ENCODE measurements around the gene TESMIN.

The TESMIN gene, protein sequence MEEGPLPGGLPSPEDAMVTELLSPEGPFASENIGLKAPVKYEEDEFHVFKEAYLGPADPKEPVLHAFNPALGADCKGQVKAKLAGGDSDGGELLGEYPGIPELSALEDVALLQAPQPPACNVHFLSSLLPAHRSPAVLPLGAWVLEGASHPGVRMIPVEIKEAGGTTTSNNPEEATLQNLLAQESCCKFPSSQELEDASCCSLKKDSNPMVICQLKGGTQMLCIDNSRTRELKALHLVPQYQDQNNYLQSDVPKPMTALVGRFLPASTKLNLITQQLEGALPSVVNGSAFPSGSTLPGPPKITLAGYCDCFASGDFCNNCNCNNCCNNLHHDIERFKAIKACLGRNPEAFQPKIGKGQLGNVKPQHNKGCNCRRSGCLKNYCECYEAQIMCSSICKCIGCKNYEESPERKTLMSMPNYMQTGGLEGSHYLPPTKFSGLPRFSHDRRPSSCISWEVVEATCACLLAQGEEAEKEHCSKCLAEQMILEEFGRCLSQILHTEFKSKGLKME

DNA sequence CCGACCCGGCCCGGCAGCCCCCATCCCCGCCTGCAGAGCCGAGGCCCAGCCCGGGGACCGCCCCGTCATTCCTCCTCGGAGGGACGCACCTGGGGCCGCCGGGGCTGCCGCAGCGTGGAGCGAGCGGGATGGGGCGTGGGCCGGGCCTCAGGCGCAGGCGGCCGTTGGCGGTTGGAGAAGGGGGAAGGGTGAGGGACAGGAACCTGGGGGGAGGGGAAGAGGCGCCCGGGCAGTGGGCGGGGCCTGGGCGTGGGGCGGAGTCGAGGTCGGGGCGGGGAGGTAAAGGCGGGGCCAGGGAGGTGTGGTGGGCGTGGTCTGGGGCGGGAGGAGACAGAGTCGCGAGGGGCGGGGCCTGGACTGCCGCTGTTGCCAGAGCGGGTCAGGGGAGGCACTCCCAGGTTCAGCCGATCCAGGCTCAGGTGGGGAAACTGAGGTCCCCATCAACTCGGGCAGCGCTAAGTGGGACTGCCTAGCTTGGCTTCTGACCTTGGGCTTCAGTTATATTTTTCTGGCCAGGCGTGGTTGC, at the start of gene TESMIN:
Gene TESMIN, minus strand, starts transcription at position 190 of the 526 bp plus-strand sequence. CDS start 860 bp downstream, outside the sequence.
- H3K4me3 Mint-ChIP-seq, result peak within 1 kb of the TSS; percentile 78
- H3K27me3 Mint-ChIP-seq (ENCODE audit: low read depth), result no peaks in the 10 kb centered on the region
- no peaks in the 10 kb centered on the region for H3K9me3 Mint-ChIP-seq
- peaks cover 13% of the 10 kb centered on the region for H3K36me3 Mint-ChIP-seq (ENCODE audit: low read depth)
- DNase-seq (ENCODE audit: low spot score), result peak; percentile 82
- H3K27ac Mint-ChIP-seq, result peak within 1 kb of the TSS; percentile 65
- H3K4me1 Mint-ChIP-seq (ENCODE audit: low read depth), result peaks cover 3% of the 10 kb centered on the region

DNA sequence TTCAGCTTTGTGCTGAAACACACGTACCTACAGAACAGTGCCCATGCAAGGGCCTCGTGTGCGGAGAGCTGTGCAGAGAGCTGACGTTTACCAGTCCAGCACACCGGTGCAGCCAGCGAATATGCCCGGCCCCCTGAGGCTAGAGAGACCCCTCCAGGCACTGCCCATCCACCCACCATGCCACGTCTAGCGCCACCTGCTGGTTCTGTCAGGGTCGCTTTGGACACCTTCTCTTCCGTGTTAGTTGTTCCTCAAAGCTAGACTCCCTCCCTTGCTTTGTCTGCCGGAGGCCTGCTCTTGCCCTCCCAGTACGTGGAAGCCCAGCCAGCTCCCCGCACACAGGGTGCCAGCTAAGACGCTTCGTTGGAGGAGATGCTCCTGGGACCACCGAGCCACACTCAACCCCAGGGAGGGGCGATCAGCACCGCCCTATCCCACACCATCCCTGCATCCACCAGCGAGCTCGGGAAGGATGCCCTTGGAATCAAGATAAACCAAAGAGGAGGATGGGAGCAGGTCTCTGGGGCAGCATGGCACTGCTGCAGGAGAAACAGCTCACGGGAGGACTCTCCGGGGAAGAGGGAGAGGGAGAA, 47.0 kb upstream of the TESMIN start:
- no peaks in the 10 kb centered on the region for H3K9me3 Mint-ChIP-seq
- no peak overlapping the region for H3K27ac Mint-ChIP-seq
- H3K27me3 Mint-ChIP-seq (ENCODE audit: low read depth), result no peaks in the 10 kb centered on the region
- no peak for DNase-seq (ENCODE audit: low spot score)
- peaks cover 30% of the 10 kb centered on the region for H3K36me3 Mint-ChIP-seq (ENCODE audit: low read depth)
- H3K4me3 Mint-ChIP-seq, result no peak overlapping the region
- no peaks in the 10 kb centered on the region for H3K4me1 Mint-ChIP-seq (ENCODE audit: low read depth)

DNA sequence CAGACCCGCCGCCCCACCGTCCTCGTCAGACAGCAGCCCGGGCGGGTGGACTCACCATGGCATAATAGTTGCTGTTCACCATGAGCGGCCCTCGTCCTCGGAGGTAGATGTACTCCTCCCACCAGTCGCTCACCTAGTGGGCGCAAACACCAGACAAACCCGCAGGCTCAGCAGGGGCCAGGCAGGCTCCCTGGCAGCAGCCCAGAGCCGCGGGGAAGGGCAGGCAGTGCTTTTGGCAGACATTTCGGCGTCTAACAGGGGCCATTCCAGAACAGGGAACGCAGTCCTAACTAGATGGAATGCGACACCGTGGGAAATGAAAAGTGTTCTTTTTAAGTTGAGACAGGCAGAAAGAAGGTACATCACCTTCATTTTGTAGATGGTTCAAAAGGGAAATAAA, 45.5 kb upstream of the TESMIN start:
- Mint-ChIP-seq H3K27ac (no peak overlapping the region), H3K9me3 (no peaks in the 10 kb centered on the region), H3K4me1 (ENCODE audit: low read depth) (no peaks in the 10 kb centered on the region), H3K4me3 (no peak overlapping the region), H3K27me3 (ENCODE audit: low read depth) (no peaks in the 10 kb centered on the region), H3K36me3 (ENCODE audit: low read depth) (peaks cover 30% of the 10 kb centered on the region)
- DNase-seq (ENCODE audit: low spot score), result no peak

DNA sequence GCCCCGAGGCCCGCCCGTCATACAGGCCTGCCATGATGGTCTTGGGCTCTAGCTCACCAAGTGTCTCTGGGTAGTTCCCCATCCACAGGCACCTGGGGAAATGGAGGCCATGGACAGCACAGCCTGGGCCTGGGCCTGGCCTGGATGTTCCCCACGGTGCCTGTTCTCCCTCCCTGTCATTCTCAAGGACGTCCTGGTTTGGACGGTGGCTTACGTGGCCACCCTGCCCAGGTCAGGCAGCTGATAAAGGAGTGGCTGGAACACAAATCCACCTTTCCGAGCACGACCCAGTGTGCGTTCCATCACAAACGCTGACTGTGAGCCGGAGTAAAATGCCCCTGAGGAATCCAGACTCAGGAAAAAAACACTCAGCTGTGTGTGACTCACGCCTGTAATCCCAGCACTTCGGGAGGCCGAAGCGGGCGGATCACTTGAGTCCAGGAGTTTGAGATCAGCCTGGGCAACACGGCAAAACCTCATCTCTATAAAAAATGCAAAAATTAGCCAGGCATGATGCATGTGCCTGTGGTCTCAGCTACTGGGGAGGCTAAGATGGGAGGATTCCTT, 41.2 kb upstream of the TESMIN start:
- H3K27ac Mint-ChIP-seq, result no peak overlapping the region
- H3K4me3 Mint-ChIP-seq, result no peak overlapping the region
- DNase-seq (ENCODE audit: low spot score), result no peak
- H3K36me3 Mint-ChIP-seq (ENCODE audit: low read depth), result peaks cover 24% of the 10 kb centered on the region
- no peaks in the 10 kb centered on the region for H3K9me3 Mint-ChIP-seq
- H3K4me1 Mint-ChIP-seq (ENCODE audit: low read depth), result no peaks in the 10 kb centered on the region
- H3K27me3 Mint-ChIP-seq (ENCODE audit: low read depth), result no peaks in the 10 kb centered on the region

DNA sequence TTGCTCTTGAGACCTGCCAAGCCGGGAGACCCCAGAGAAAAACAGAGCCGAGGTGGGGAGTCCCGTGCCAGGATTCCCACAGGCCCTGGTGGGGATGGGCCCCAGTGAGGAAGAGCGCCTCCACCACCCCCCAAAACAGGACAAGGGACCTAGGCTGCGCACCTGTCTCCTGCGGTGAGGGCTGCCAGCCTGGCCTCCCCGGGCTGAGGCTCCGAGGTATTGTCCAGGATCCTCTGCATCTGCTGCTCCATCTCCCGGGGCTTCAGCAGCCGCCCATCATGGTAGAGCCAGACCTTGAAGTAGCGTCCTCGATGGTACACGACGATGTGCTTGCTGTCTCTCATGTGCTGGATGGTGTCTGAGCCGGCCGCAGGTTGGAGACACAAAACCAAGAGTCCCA, 33.3 kb upstream of the TESMIN start:
- H3K4me1 Mint-ChIP-seq (ENCODE audit: low read depth), result no peaks in the 10 kb centered on the region
- no peak for DNase-seq (ENCODE audit: low spot score)
- H3K27me3 Mint-ChIP-seq (ENCODE audit: low read depth), result no peaks in the 10 kb centered on the region
- no peak overlapping the region for H3K4me3 Mint-ChIP-seq
- H3K36me3 Mint-ChIP-seq (ENCODE audit: low read depth), result peaks cover 18% of the 10 kb centered on the region
- H3K9me3 Mint-ChIP-seq, result no peaks in the 10 kb centered on the region
- H3K27ac Mint-ChIP-seq, result no peak overlapping the region

DNA sequence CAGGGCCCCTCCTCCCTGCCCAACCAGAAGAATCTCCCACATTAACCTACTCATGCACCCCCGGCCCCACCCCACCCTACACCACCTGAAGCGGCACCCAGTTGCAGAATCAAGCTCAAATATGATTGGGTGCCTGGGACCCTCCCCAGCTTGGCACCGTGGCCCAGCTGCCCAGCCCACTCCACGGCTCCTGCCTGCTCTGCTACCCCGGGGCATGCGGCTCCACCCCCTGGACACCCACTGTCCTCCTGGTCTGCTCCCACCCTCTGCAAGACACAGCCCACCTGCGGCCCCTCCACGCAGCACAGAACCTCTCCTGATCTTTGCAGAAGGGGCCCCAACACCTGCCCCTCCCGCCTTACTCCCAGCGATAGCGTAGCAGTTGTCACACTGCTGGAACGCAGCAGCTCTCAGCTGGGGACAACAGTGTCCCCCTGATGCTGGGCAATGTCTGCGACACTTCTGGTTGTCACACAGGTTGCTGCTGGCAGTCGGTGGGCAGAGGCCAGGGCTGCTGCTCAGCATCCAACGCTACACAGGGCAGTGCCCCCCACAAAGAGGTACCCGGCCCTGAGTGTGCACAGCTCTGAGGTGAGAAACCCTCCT, 32.0 kb upstream of the TESMIN start:
- no peak overlapping the region for H3K4me3 Mint-ChIP-seq
- H3K9me3 Mint-ChIP-seq, result no peaks in the 10 kb centered on the region
- DNase-seq (ENCODE audit: low spot score), result no peak
- H3K27ac Mint-ChIP-seq, result no peak overlapping the region
- H3K27me3 Mint-ChIP-seq (ENCODE audit: low read depth), result no peaks in the 10 kb centered on the region
- no peaks in the 10 kb centered on the region for H3K4me1 Mint-ChIP-seq (ENCODE audit: low read depth)
- H3K36me3 Mint-ChIP-seq (ENCODE audit: low read depth), result peaks cover 23% of the 10 kb centered on the region

DNA sequence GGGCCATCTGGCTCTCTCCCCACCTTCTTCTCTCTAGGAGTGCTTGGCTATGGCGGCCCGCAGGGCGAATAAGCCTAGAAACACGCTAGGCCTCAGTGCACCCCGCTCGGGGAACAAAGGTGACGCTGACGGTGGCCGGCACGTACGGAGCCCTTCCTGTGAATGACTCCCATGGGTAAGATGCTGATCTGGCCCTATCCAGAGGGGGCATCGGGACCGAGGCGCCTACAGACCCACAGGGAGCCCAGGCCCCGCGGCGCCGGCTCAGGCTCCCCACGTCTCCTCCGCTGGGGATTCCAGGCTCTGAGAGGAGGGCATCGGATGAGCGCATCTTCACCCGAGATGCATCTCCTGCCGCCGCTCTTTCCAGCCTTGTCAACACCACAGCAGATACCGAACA, 31.4 kb upstream of the TESMIN start:
- no peak for DNase-seq (ENCODE audit: low spot score)
- no peaks in the 10 kb centered on the region for H3K9me3 Mint-ChIP-seq
- H3K4me3 Mint-ChIP-seq, result no peak overlapping the region
- no peak overlapping the region for H3K27ac Mint-ChIP-seq
- peaks cover 28% of the 10 kb centered on the region for H3K36me3 Mint-ChIP-seq (ENCODE audit: low read depth)
- no peaks in the 10 kb centered on the region for H3K27me3 Mint-ChIP-seq (ENCODE audit: low read depth)
- no peaks in the 10 kb centered on the region for H3K4me1 Mint-ChIP-seq (ENCODE audit: low read depth)

DNA sequence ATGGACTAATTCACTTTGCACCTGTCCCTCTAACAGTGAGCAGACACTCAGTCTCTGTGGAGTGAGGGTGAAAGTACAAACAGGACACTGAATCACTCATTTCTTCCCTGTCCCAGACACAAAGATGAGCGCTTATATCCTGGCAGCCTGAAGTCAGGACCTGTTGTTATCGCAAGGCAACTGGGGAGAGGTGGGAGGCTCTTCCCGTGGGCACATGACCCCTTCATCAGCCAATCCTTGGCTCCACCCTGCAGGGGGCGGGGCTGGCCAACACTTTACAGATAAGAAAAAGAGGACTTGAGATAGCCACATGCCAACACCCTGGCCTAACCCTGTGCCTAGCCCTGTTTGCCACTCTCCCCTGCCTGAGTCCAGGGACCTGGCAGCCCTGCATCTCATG, 29.5 kb upstream of the TESMIN start:
- Mint-ChIP-seq H3K4me1 (ENCODE audit: low read depth) (no peaks in the 10 kb centered on the region), H3K36me3 (ENCODE audit: low read depth) (peaks cover 40% of the 10 kb centered on the region), H3K27ac (peak overlapping the region; percentile 13), H3K4me3 (no peak overlapping the region), H3K9me3 (no peaks in the 10 kb centered on the region), H3K27me3 (ENCODE audit: low read depth) (no peaks in the 10 kb centered on the region)
- no peak for DNase-seq (ENCODE audit: low spot score)

DNA sequence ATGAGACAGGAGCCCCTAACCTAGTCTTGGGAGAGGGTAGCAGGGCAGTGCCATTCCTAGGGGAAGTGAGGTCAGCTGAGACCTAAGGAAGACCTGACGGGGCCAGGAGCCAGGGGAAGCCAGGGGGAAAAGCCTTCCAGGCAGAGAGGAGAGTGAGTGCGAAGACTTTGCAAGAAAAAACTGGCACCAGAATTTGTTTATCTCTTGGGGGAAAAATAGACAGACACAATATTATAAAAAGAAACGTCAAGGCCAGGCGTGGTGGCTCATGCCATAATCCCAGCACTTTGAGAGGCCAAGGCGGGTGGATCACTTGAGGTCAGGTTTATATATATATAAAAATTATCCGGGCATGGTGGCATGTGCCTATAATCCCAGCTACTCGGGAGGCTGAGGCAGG, 26.9 kb upstream of the TESMIN start:
- H3K27me3 Mint-ChIP-seq (ENCODE audit: low read depth), result no peaks in the 10 kb centered on the region
- H3K27ac Mint-ChIP-seq, result no peak overlapping the region
- DNase-seq (ENCODE audit: low spot score), result no peak
- no peak overlapping the region for H3K4me3 Mint-ChIP-seq
- no peaks in the 10 kb centered on the region for H3K4me1 Mint-ChIP-seq (ENCODE audit: low read depth)
- H3K9me3 Mint-ChIP-seq, result no peaks in the 10 kb centered on the region
- peaks cover 54% of the 10 kb centered on the region for H3K36me3 Mint-ChIP-seq (ENCODE audit: low read depth)

DNA sequence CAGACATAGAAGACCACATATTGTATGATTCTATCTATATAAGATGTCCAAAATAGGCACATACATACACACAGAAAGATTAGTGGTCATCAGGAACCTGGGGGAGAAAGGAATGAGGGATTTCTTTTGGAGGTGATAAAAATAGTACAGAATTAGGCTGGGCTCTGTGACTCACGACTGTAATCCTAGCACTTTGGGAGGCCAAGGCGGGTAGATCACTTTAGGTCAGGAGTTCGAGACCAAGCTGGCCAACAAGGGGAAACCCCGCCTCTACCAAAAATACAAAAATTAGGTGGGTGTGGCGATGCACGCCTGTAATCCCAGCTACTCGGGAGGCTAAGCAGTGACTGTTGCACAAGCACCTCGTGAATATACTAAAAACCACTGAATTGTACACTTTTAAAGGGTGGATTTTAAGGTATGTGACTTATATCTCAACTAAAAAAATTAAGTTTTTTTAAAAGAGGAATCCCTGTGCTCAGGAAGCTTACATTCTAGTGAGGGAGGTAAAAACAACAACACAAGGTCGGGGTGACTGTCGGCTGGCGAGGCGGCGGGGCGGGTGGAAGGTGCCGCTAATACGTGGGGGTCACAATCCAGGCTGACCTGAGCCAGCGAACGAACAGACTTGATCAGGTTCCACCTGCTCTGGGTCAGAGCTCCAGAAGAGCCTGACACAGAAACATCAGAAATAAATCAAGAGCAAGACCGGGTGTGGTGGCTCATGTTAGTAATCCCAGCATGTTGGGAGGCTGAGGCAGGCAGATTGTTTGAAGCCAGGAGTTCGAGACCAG, 25.3 kb upstream of the TESMIN start:
- no peaks in the 10 kb centered on the region for H3K9me3 Mint-ChIP-seq
- peaks cover 58% of the 10 kb centered on the region for H3K36me3 Mint-ChIP-seq (ENCODE audit: low read depth)
- peak overlapping the region; percentile 17 for H3K27ac Mint-ChIP-seq

DNA sequence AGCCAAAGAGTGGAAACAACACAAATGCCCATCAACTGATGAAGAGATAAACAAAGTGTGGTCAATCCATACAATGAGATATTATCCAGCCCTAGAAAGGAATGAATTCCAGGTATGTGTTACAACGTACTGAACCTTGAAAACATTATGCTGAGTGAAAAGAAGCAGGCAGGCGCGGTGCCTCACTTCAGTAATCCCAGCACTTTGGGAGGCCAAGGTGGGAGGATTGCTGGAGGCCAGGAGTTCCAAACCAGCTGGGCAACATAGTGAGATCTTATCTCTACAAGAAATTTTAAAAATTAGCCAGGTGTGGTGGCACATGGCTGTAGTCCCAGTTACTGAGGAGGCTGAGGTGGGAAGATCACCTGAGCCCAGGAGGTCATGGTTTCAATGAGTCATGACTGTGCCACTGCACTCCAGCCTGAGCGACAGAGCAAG, 24.6 kb upstream of the TESMIN start:
- no peaks in the 10 kb centered on the region for H3K4me1 Mint-ChIP-seq (ENCODE audit: low read depth)
- no peak overlapping the region for H3K4me3 Mint-ChIP-seq
- peaks cover 61% of the 10 kb centered on the region for H3K36me3 Mint-ChIP-seq (ENCODE audit: low read depth)
- no peak for DNase-seq (ENCODE audit: low spot score)
- peak overlapping the region; percentile 17 for H3K27ac Mint-ChIP-seq
- H3K27me3 Mint-ChIP-seq (ENCODE audit: low read depth), result no peaks in the 10 kb centered on the region
- H3K9me3 Mint-ChIP-seq, result no peaks in the 10 kb centered on the region

More for the DNA sequence above, 25.3 kb upstream of the TESMIN start:
- Mint-ChIP-seq H3K4me1 (ENCODE audit: low read depth) (no peaks in the 10 kb centered on the region), H3K27me3 (ENCODE audit: low read depth) (no peaks in the 10 kb centered on the region), H3K4me3 (no peak overlapping the region)
- no peak for DNase-seq (ENCODE audit: low spot score)

DNA sequence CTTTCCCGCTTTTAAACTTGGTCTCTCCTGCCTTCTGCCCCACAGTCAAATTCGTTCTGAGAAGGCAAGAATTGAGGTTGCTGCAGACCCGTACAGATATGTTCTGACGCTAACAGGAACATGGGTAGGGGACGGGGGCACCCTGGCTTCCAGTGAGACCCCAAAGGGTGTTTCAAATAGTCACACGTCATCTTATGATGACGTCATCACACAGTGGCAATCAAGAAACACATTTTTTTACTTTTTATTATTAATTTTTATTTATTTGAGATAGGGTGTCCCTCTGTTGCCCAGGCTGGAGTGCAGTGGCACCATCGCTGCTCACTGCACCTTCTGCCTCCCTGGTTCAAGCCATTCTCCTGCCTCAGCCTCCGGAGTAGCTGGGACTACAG, 22.9 kb upstream of the TESMIN start:
- no peaks in the 10 kb centered on the region for H3K27me3 Mint-ChIP-seq (ENCODE audit: low read depth)

DNA sequence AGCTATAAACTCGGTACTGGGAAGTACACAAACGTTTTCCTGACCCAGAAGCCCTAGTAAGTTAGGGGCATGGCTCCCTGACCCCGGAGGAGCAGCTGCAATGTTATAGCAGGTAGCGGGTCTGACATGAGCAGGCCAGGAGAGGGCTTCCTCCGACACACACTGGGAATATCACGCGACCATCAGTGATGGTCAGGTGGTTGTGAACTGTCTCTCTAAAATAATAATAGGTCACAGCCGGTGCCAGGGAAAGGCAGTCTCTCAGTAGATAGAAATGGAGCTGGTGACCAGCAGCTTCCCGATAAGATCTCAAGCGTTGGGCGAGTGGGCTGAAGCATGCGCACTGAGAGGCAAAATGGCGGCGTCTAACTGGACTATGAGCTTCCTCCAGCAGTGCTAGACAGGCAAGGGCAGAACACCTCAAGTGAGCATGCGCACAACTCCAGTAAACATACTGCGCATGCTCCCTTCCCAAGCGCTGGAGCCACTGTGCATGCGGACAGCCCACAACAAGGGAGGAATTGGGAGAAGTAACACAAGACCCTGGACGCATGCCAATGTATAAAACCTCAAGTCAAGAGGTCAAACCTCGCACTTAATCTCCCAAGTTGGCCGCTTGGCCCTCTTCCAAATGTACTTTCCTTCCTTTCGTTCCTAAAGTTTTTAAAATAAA, 22.3 kb upstream of the TESMIN start:
- Mint-ChIP-seq H3K9me3 (no peaks in the 10 kb centered on the region), H3K27ac (no peak overlapping the region), H3K4me3 (no peak overlapping the region), H3K4me1 (ENCODE audit: low read depth) (no peaks in the 10 kb centered on the region), H3K27me3 (ENCODE audit: low read depth) (no peaks in the 10 kb centered on the region), H3K36me3 (ENCODE audit: low read depth) (peaks cover 60% of the 10 kb centered on the region)
- no peak for DNase-seq (ENCODE audit: low spot score)

More for the DNA sequence above, 22.9 kb upstream of the TESMIN start:
- Mint-ChIP-seq H3K9me3 (no peaks in the 10 kb centered on the region), H3K27ac (no peak overlapping the region), H3K4me1 (ENCODE audit: low read depth) (no peaks in the 10 kb centered on the region), H3K36me3 (ENCODE audit: low read depth) (peaks cover 59% of the 10 kb centered on the region), H3K4me3 (no peak overlapping the region)
- DNase-seq (ENCODE audit: low spot score), result no peak
